GM11168 (cell line): ENCODE results near the gene REPIN1.

Source experiments
- in situ Hi-C: fragments of 300-500 bp; cut with MboI; formaldehyde crosslinking; loops from one replicate; pipeline ENCODE4 v1.12.0; 2022; ENCODE audit warnings: low sequenced_read_pairs; ENCODE audit not compliant: unreplicated experiment

REPIN1 gene

DNA sequence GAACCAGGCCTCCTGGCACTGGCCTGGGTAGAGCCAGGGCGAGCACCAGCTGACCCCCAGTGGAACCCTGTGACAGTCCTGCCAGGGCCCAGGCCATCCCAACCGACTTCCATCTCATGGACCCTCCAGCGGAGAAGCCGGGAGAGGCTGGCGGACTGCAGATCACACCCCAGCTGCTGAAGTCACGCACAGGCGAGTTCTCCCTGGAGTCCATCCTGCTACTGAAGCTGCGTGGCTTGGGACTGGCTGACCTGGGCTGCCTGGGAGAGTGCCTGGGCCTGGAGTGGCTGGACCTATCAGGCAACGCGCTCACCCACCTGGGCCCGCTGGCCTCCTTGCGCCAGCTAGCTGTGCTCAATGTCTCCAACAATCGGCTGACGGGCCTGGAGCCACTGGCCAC is 31.9 kb upstream of the REPIN1 start:
- in situ Hi-C loops: no loop called here

DNA sequence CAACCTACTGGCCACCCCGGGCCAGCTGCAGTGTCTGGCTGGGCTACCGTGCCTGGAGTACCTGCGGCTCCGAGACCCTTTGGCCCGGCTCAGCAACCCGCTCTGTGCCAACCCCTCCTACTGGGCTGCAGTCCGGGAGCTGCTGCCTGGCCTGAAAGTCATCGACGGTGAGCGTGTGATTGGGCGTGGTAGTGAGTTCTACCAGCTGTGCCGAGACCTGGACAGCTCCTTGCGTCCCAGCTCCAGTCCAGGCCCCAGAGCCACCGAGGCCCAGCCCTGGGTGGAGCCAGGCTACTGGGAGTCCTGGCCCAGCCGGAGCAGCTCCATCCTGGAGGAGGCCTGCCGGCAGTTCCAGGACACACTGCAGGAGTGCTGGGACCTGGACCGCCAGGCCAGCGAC is 31.4 kb upstream of the REPIN1 start:
- in situ Hi-C loops: no loop called here

DNA sequence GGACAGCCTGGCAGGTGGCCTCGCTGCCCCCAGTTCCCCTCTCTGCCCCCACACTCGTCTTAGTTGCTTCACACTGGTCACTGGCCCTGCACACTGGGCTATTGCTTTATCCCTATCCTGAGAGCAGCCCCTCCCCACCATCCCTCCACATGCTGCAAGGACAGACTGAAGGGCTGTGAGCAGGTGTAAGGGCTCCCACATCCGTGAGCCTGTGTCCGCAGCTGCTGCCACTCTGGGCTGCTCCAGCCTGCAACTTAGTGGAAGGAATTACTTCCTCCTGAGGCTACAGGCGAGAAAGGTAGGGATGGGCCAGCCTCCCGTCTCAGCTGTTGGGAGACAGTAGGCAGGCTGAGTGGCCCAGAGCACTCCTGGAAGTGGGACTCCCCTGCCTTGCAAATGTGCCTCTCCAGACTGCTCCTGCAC is 31.0 kb upstream of the REPIN1 start:
- in situ Hi-C loops: no loop called here

DNA sequence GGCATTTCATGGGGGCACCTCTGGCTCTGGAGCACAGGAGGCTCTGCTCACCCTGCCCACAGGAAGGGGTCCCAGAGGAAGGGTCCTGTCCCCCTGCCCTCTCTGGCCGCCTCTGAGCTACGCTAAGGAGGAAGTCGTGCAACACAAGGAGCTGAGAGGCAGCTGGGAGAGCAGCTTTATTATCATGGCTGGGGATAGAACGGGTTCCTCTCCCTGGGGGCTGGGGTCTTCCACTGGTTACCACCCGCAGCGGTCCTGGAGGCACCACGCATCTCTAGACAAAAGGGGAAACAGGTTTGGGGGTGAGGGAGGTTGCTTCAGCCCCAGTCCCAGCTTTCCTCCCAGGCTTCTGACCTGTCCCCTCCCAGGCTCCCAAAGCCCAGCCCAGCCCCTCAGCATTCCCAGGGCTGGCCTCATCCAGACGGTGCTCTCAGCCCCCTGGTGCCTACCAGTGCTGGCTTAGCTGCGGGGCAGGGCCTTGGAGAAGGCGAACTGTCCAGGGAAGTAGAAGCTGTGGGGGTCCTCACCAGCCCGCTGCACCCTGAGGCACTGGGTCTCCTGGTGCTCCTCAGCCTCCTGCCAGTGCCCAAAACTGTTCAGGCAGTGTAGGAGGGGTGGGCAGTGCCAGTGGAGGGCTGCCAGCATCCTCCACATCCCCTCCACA is 30.3 kb upstream of the REPIN1 start:
- in situ Hi-C loops: no loop called here

DNA sequence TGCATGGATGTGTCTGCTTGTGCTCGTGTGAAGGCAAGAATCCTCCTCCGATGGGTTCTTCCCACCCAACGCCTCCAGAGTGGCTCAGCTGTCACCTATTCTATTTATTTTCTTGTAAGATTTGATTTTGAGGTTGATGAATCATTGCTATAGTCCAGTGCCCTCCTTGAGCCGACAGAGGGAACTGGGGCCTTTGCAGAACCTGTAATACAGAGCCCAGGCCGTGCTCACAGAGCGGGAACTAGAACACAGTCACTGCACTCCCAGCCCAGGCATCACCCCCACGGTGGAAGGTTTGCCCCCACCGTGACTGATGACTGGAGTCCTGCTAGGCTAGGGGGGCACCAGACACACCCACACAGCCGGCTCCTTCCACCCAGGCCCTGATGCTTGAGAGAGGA is 29.2 kb upstream of the REPIN1 start:
- in situ Hi-C loops: no loop called here

DNA sequence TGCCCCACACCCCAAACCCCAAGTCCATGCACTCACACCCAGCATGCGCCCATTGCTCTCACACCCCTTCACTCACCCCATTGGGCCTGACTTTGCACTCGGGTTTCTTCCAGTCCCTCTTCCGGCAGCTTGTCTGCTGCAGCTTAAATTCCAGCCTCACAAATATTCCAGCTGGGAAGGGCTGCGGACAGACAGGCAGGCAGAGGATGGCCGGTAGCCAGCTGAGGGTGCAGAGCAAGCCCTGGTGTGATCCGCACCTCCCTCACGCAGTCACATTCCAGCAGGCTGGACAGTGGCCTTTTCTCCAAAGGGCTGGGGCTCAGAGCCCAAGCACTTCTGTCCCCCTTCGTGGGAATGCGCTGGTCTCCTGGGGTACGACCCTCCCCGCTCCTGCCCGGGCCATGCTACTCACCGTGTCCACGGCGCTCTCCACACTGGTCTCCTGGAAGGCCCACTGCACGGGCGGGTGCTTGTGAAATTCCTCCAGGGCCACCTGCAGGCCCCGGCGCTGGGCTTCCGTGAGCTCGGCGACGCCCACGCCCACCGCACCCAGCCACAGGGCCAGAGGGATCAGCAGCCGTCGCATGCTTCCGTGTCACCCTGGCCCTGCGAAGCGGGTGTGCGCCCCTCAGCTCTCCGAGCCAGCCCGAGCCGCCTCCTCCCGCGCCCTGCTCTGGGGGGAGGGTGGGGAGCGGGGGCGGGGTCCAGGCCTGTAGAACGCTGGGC is 28.4 kb upstream of the REPIN1 start:
- in situ Hi-C loops: no loop called here

DNA sequence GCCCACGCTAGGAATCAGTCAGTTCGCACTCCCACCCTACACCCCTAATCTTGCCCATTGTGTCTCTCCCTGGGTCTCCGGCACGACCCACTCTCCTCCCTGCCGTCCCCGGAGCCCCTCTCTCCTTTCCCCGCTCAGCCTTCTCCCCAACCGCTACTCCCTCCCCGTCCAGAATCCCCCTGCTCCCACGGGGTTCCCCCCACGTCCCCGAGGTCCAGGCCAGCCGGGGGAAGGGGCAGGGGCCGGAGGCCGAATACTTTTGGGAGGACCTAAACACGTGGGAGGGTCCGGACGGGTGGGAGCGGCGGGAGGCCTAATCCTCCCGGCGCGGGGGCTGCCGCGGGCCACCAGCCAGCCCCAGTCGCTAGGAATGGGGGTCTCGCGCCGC is 27.8 kb upstream of the REPIN1 start:
- in situ Hi-C loops: no loop called here

DNA sequence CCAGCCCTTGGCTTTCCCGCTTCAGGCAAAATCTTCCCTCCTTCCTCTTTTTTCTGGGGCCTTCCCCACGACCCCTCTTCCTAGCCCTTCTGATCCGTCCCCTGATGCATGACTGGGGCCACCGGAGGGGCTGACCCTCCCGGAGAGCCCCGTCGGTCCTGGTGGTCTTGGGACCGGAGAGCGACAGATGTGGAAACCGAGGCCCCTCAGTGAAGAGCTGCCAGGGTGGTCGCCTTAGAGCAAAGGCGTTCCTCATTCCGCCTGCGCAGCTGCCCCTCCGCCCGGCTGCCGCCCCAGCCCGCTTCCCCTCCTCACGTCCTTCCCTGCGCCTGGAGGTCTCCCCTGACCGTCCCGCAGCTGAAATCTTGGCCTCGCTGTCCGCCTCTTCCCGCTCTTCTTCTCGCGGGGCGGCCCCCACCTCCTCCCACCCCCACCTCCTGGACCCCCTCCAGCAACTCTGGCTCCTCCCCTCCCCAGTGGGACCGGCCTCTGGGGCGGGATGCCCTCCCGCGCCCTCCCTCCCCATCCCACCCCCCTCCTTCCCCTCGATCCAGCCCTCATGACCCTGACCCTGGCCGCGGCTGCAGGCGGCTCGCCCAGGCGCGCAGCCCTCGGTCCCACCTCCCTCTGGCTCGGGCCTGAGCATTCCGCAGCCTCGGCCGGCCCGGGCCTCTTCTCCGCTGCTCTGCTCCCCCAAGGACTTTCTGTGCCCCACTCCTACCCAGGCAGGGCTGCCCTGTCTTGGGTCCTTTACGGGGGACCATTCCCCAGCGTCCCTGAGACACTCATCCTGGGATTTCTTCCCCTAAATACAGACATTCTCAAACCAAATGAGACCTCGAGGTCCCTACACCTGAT is 27.1 kb upstream of the REPIN1 start, which contains the start of gene RARRES2:
Gene RARRES2 (minus strand): TSS at position 367 of the 858 bp plus-strand sequence. CDS start 1,020 bp downstream, outside the sequence.
- in situ Hi-C loops: no loop called here

DNA sequence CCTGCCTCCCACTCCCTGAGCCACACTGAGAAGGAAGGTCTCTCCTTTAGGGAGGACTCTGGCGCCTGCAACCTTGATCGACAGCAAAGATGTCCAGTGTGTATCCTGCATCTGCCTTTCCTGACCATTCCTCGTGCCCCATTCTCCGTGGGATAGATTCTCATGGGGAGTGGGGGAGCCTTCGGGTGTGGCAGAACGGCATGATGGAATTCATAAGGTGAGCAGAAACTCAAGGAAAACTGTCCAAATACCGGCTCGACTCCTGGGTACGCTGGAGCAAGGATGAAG is 26.6 kb upstream of the REPIN1 start:
- in situ Hi-C loops: no loop called here

DNA sequence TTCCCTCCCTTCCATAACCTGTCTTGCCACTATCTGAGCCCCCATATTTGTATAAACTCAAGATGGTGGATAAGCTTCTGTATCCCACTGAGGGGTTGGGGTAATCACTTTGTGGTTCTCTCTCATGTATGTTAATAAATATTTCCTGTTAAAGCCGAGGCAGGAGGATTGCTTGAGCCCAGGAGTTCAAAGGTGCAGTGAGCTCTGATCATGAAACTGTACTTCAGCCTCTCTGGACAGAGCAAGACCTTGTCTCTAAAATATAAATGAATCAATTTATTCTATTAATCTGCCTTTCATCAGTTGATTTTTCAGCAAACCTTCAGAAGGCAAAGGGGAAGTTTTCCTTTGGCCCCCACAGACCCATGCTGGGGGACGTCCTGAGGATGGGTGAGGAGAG is 25.4 kb upstream of the REPIN1 start:
- in situ Hi-C loops: no loop called here

DNA sequence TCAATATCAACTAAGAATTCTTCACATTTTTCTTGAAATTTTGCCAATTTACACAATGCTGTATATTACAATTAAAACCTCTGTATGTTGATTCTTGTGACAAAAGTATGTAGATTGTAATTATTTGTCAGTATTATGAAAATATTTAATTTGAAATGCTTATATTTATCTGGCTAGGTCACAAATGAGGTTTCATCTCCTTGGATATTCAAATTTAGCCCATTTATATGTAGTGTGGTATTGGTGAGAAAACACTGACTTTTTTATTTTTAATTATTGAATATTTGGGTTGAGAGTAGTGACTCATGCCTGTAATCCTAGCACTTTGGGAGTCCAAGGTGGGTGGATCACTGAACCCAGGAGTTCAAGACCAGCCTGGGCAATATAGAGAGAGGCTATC is 24.3 kb upstream of the REPIN1 start:
- in situ Hi-C loops: no loop called here

DNA sequence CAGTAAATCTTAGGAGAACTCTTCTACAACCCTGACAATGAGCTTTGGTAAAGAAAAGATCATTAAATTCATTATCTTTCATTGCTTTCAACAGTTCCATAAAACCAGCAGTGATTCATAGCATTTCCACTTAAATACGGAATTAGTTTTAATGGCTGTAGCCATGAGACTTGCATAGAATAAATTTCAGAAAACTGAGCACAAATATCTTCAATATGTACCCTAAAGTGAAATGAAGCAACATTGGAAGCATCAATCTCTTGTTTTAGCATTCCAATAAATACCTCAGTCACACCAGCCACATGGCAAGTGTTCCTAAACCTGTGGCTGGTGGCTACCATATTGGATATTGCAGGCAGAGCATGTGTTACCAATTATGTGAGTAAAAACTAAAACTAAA is 23.6 kb upstream of the REPIN1 start:
- in situ Hi-C loops: no loop called here

DNA sequence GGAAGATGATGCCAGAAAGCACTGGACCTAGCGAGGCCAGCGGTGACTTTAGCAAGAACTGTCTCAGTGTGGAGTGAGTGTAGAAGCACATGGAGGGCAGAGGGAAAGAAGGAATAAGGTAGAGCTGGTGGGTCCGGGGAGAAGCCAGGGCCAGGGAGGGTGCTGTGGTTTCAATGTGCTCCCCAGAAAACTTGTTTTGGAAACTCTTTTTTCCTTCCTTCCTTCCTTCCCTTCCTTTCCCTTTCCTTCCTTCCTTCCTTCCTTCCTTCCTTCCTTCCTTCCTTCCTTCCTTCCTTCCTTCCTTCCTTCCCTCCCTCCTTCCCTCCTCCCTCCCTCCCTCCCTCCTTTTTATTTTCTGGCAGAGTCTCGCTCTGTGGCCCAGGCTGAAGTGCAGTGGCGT is 21.7 kb upstream of the REPIN1 start:
- in situ Hi-C loops: no loop called here

DNA sequence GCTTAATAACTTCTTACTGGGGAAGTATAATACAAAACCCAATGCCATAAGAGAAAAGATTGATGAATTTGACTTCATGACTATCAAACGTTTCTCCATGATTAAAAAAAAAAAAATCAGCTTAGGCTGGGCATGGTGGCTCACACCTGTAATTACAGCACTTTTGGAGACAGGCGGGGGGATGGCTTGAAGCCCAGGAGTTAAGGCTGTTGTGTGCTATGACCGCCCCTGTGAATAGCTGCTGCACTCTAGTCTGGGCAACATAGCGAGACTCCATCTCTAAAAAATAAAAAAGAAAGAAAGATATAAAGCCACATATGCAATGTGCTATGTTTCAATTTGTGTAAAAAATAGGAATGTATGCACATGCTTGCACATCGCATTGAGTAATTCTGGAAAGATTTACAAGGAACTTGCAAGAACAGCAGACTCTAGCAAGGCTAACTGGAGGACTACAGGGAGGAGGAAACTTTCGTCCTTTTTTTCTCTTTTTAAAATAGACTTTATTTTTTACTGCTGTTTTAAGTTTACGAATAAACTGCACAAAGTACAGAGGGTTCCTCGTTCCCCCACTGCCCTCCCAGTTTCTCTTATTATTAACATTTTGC is 16.9 kb upstream of the REPIN1 start:
- in situ Hi-C loops: no loop called here

DNA sequence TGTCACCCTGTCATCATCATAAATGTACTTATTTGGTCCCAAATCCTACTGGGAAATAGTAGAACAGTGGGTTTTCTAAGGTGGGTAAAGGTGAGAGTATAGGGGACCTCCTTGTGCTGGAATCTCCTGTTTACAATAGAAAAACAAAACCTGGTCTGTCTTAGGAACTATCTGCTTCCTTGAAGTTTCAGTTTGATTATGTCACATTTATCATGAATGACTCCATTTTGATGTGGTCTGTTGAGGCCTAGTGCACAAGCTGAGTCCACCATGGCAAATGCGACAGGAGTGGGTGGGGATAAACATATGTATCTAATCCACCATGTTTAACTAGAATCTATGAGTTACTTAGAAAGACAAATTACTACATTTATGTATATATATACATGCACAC is 13.0 kb upstream of the REPIN1 start:
- in situ Hi-C loops: no loop called here

DNA sequence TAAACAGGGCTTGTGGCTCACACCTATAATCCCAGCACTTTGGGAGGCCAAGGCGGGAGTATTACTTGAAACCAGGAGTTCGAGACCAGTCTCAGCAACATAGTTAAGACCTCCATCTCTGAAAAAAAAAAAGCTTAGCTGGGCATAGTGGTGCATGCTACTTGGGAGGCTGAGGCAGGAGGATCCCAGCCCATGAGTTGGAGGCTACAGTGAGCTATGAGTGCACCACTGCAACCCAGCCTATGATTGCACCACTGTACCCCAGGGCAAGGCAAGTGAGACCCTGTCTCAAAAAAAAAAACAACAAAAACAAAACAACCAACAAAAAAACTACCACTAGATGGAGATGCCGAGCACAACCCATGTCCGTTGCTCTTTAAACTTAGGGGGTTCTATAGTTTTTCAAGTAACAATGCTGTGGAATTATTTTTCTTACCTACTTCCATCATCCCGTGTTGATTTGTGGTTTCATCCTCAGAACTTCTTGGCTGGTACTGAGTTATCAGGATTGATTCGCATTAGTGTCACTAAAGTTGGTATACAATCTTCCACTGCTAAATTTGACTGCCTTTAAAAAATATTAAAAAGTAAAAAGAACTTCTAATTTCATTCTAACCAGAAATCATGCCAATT is 12.2 kb upstream of the REPIN1 start:
- in situ Hi-C loops: no loop called here

DNA sequence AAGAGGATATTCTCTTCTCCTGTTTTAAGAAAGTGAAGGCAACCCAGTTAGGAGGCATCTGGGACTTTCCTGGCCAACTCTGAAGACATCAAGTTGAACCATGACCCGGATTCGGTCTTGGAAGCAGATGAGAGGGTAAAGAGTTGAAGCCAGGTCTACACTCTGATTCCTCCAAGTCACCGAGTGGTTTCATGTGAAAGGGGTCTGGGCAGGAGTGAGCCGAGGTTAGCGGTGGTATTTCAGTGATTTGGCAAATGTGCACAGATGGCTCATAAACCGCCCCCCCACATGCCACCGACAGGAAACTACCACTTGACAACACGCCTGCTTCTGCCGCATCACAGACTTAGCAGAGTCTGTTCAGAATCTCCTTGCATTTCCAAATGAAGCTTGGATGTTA is 11.4 kb upstream of the REPIN1 start:
- in situ Hi-C loops: no loop called here

DNA sequence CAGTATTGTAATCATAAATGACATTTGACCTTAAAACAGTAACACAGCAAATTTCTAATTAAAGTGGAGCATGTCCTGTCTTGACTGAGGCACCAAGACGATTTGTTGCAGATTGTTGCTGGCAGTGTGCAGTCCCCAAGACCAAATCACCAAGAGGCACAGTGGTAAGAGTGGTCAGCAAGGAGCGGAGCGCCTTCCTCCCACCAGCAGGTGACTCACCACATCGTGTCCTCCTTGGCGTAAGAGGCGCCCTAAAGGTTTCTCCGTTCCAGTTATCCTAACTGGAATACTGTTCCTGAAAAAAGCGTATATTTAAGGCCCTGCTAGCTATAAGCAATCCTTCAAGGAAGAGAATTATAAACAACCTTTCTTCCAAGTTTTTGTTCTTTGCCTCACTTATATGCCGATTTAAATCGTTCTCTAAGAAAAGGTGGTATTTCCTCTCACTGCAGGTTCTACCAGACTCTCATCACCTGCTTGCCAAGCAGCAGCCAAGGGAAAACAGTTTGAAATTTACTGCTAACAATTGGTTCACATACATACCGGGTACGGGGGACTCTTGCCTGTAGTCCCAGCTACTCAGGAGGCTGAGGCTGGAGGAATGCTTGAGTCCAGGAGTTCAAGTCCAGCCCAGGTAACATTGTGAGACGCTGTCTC is 10.7 kb upstream of the REPIN1 start:
- in situ Hi-C loops: no loop called here

DNA sequence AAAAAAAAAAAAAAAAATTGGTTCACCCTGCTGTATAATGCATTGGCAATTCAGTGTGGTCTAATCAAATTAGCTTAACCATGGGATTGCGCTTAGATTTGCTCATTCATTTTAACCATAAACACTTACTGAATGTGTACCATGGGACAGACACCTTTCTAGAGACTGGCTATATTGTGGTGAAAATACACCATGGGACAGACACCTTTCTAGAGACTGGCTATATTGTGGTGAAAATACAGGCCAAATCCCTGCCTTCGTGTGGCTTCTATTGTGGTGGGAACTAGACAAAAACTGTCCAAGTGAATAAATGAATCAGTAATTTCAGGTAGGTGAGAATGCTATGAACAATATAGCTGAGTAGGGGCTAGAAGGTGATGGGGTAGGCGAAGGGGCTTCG is 10.2 kb upstream of the REPIN1 start:
- in situ Hi-C loops: no loop called here

DNA sequence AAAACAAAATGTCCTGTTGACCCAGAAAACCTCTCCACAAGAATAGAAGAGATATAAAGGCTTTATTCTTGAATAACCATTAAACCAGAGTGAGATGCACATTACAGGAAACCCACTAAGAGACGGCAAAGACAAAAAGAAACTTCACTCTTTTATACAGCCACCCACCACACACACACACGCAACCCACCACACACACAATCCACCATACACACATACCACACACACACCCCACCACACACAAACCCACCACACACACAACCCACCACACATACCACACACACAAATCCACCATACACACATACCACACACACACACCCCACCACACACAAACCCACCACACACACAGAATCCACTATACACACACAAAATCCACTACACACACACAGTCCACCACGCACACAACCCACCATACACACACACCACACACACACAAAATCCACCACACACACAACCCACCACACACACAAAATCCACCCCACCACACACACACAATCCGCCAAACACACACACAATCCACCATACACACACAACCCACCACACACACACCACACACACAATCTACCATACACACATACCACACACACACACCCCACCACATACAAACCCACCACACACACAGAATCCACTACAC is 9.5 kb upstream of the REPIN1 start:
- in situ Hi-C loops: no loop called here
